ENCODE results near the gene NCKAP5.

Gene NCKAP5

DNA sequence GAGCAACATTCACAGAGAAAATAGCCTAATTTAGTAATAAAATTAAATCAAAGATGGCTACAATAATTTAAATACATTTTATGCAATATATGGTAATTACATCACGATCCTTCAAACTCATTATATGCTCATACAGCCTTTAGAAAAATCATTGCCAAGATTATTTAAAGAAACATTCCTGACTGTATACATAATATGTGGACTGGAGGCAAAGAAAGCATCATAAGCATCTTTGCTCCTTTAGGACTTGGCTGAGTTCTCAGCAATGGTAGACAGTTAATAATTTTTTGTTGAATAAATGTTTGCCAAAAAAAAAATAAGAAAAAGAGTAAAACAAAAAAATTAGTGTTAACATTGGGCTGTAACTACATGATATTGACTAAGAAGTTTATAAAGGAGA is 26.9 kb downstream of the NCKAP5 start:
- Histone ChIP-seq H4K20me1 (no peaks in the 10 kb centered on the region), H3K27me3 (no peaks in the 10 kb centered on the region), H3K4me2 (no peak overlapping the region), H3K9me3 (replicated peaks in 1 of 11) (peaks cover 0 to 5% (median 2%) of the 10 kb centered on the region in 11 experiments; a peak in 4 of 22 replicates), H3K4me1 (peaks cover 0 to 8% (median 0%) of the 10 kb centered on the region in 10 experiments; a peak in 2 of 20 replicates), H3K27ac (no peak overlapping the region), H3K9ac (no peak overlapping the region), H3K36me3 (no peaks in the 10 kb centered on the region), H3K4me3 (no peak overlapping the region)
- TF ChIP-seq Cebpa-rat (IDR thresholded peaks at IDR 0.05): no peak

DNA sequence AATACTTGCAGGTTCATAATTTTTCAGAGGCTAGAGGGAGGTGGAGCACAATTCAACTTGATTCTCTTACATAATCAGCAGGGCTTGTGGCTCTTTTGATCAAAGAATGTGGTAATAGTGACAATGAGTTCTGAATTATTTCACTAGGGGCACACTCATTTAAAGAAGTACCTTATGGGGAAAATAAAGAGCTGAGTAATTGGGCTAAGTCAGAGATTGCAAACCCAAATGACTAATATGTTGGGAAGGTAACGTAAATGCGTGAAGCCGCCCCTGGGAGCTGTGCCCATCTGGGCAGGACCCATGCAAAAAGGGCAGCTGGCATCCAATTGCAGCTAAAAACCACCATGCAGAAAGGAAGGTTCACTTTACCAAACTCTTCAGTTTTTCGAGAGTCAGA is 35.3 kb downstream of the NCKAP5 start:
- Histone ChIP-seq H4K20me1 (no peaks in the 10 kb centered on the region), H3K4me1 (no peaks in the 10 kb centered on the region), H3K4me3 (no peak overlapping the region), H3K27ac (no peak overlapping the region), H3K27me3 (no peaks in the 10 kb centered on the region), H3K4me2 (no peak overlapping the region), H3K36me3 (no peaks in the 10 kb centered on the region), H3K9me3 (replicated peaks in 1 of 11) (no peaks in the 10 kb centered on the region), H3K9ac (no peak overlapping the region)
- TF ChIP-seq Cebpa-rat (IDR thresholded peaks at IDR 0.05): no peak

GRCh38 chr2:133531382-133531781 is 36.9 kb downstream of the NCKAP5 start:
- Histone ChIP-seq H3K4me1 (no peaks in the 10 kb centered on the region), H3K9ac (no peak overlapping the region), H3K9me3 (replicated peaks in 1 of 11) (no peaks in the 10 kb centered on the region), H3K4me3 (no peak overlapping the region), H3K27me3 (no peaks in the 10 kb centered on the region), H3K36me3 (no peaks in the 10 kb centered on the region), H4K20me1 (no peaks in the 10 kb centered on the region), H3K27ac (no peak overlapping the region), H3K4me2 (no peak overlapping the region)
- TF ChIP-seq Cebpa-rat (IDR thresholded peaks at IDR 0.05): no peak

DNA sequence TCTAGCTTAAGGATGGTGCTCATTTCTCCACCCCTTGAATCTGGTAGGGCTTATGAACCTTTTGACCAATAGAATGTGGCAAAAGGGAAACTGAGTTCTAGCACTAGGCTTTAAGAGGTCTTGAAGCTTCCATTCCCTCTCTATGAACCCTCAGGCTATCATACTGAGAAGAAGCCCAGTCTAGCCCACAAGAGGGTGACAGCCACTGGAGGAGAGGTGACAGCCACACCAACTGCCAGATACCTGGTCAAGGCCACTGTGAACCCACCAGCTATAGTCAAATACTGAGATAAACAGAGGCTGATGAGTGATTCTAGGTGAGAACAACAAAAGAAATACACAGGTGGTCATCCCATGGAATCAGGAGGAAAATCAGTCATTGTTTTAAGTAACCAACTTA is 37.6 kb downstream of the NCKAP5 start:
- H3K4me2 ChIP-seq: no peak overlapping the region
- no peaks in the 10 kb centered on the region for H3K9me3 ChIP-seq (replicated peaks in 1 of 11)
- H3K4me1 ChIP-seq: no peaks in the 10 kb centered on the region

GRCh38 chr2:133526530-133527300 is 41.5 kb downstream of the NCKAP5 start:
- no peak overlapping the region for H3K4me2 ChIP-seq
- H3K4me3 ChIP-seq: no peak overlapping the region
- no peaks in the 10 kb centered on the region for H3K36me3 ChIP-seq
- no peaks in the 10 kb centered on the region for H3K27me3 ChIP-seq
- no peak overlapping the region for H3K27ac ChIP-seq
- no peaks in the 10 kb centered on the region for H4K20me1 ChIP-seq
- TF ChIP-seq Cebpa-rat (IDR thresholded peaks at IDR 0.05): no peak
- no peaks in the 10 kb centered on the region for H3K4me1 ChIP-seq
- no peaks in the 10 kb centered on the region for H3K9me3 ChIP-seq (replicated peaks in 1 of 11)
- no peak overlapping the region for H3K9ac ChIP-seq

More for the DNA sequence above, 37.6 kb downstream of the NCKAP5 start:
- no peak for TF ChIP-seq Cebpa-rat (IDR thresholded peaks at IDR 0.05)
- no peaks in the 10 kb centered on the region for H4K20me1 ChIP-seq
- no peaks in the 10 kb centered on the region for H3K36me3 ChIP-seq
- no peak overlapping the region for H3K9ac ChIP-seq
- no peak overlapping the region for H3K4me3 ChIP-seq
- no peaks in the 10 kb centered on the region for H3K27me3 ChIP-seq
- H3K27ac ChIP-seq: no peak overlapping the region

DNA sequence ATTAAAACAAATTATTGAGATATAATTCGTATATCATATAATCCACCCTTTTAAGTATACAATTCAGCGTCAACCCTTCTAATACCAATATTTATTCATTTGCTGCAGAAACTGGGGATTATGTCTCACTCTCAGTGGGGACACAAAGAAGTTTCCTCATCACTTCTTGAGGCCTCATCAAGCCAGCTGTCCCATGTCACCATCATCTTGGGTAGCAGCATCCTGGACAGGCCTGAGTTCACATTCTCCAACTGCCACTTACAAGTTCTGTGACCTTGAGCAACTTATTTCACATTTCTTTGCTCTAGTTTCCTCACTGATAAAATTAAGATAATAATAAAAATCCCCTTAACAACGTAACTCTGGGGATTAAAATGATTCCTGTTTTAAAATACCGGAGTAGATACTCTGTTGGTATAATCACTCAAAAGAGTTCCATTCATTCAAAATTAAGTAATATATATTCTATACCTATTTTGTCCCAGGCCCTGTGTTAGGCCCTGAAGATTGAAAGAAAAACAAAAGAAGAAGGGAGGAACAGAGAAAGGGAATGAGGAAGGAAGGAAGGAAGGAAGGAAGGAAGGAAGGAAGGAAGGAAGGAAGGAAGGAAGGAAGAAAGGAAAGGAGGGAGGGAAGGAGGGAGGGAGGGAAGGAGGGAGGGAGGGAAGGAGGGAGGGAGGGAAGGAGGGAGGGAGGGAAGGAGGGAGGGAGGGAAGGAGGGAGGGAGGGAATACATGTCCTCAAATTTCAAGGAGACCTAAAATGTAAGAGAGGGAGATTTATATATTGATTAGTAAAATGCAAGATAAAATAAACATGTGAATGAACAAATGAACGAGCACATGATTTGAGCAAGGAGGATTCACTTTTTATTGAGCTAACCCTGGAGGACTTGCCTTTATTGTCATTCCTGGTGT is 42.4 kb downstream of the NCKAP5 start:
- no peak overlapping the region for H3K4me2 ChIP-seq
- no peaks in the 10 kb centered on the region for H3K4me1 ChIP-seq
- no peaks in the 10 kb centered on the region for H3K36me3 ChIP-seq
- no peaks in the 10 kb centered on the region for H3K27me3 ChIP-seq
- no peak overlapping the region for H3K4me3 ChIP-seq
- H3K9me3 ChIP-seq (replicated peaks in 1 of 11): no peaks in the 10 kb centered on the region
- no peak overlapping the region for H3K27ac ChIP-seq
- H3K9ac ChIP-seq: no peak overlapping the region
- no peaks in the 10 kb centered on the region for H4K20me1 ChIP-seq
- TF ChIP-seq Cebpa-rat (IDR thresholded peaks at IDR 0.05): no peak

GRCh38 chr2:133525090-133525489 is 43.2 kb downstream of the NCKAP5 start:
- Histone ChIP-seq H3K27ac (no peak overlapping the region), H3K9me3 (replicated peaks in 1 of 11) (no peaks in the 10 kb centered on the region), H3K36me3 (no peaks in the 10 kb centered on the region), H3K4me3 (no peak overlapping the region), H3K4me1 (no peaks in the 10 kb centered on the region), H3K4me2 (no peak overlapping the region), H3K27me3 (no peaks in the 10 kb centered on the region), H4K20me1 (no peaks in the 10 kb centered on the region), H3K9ac (no peak overlapping the region)
- no peak for TF ChIP-seq Cebpa-rat (IDR thresholded peaks at IDR 0.05)

- no peaks in the 10 kb centered on the region for H4K20me1 ChIP-seq
- H3K9me3 ChIP-seq (replicated peaks in 1 of 11): no peaks in the 10 kb centered on the region
- no peaks in the 10 kb centered on the region for H3K27me3 ChIP-seq
- H3K4me1 ChIP-seq: no peaks in the 10 kb centered on the region
- H3K27ac ChIP-seq: no peak overlapping the region
- no peak overlapping the region for H3K4me2 ChIP-seq
- H3K36me3 ChIP-seq: no peaks in the 10 kb centered on the region
- no peak overlapping the region for H3K4me3 ChIP-seq
- H3K9ac ChIP-seq: no peak overlapping the region
- TF ChIP-seq Cebpa-rat (IDR thresholded peaks at IDR 0.05): no peak
Measured at GRCh38 chr2:133523406-133523805, 44.9 kb downstream of the NCKAP5 start.

GRCh38 chr2:133522204-133522603 is 46.1 kb downstream of the NCKAP5 start:
- no peak for TF ChIP-seq Cebpa-rat (IDR thresholded peaks at IDR 0.05)
- no peak overlapping the region for H3K9ac ChIP-seq
- H3K27me3 ChIP-seq: no peaks in the 10 kb centered on the region
- H3K4me3 ChIP-seq: no peak overlapping the region
- no peaks in the 10 kb centered on the region for H3K36me3 ChIP-seq
- H4K20me1 ChIP-seq: no peaks in the 10 kb centered on the region
- no peaks in the 10 kb centered on the region for H3K4me1 ChIP-seq
- H3K9me3 ChIP-seq (replicated peaks in 1 of 11): no peaks in the 10 kb centered on the region
- no peak overlapping the region for H3K4me2 ChIP-seq
- no peak overlapping the region for H3K27ac ChIP-seq

Measured in BLaER1 treated with 17β-estradiol and CSF1 and Interleukin-3, amounts not matched to agents 10 nM and 100 nM (cell line).